Esophagus muscularis mucosa (tissue), 4 donors: ENCODE results near the gene DUSP2. TPM values are rescaled to one million over a fixed set of nuclear protein-coding genes. Genes with fewer than 3 reads are reported as not detected.

Source experiments
- DNase-seq: peaks from one replicate; pipeline ENCODE4 v3.0.0-alpha.2; 2017; ENCODE audit errors: extremely low spot score
- H3K27ac ChIP-seq, 4 donors: fragments of 200-600 bp; sonication (generic); replicated peaks in 1 of 4; 1 replicate in 3 of 4; 2 replicates in 1 of 4; pipeline ENCODE4 v1.5.1; 2016 to 2019; ENCODE audit warnings: mild to moderate bottlenecking in 1 of 4
- H3K27me3 ChIP-seq, 4 donors: fragments of 200-600 bp; sonication (generic); one replicate each; pipeline versions ENCODE4 v1.5.1 to v1.6.0; 2016 to 2019
- H3K36me3 ChIP-seq, 4 donors: fragments of 200-600 bp; sonication (generic); one replicate each; pipeline ENCODE4 v1.5.1; 2016 to 2019
- H3K4me1 ChIP-seq, 4 donors: fragments of 200-600 bp; sonication (generic); one replicate each; pipeline ENCODE4 v1.5.1; 2016 to 2019
- H3K4me3 ChIP-seq, 4 donors: fragments of 200-600 bp; sonication (generic); 1 replicate in 2 of 4; 2 replicates in 2 of 4; pipeline ENCODE4 v1.5.1; 2016 to 2019; ENCODE audit warnings: mild to moderate bottlenecking in 4 of 4, moderate library complexity in 1 of 4
- H3K9me3 ChIP-seq, 4 donors: fragments of 200-600 bp; sonication (generic); 1 replicate in 3 of 4; 2 replicates in 1 of 4; pipeline ENCODE4 v1.5.1; 2016 to 2019
- CTCF ChIP-seq, 3 experiments: fragments of 200-600 bp in 2 of 3; fragments of 450-650 bp in 1 of 3; sonication (generic) in 2 of 3; IDR thresholded peaks; one replicate each; pipeline ENCODE4 v1.5.1; 2017 to 2019; ENCODE audit warnings: antibody characterized with exemption in 3 of 3, mild to moderate bottlenecking in 2 of 3, moderate library complexity in 1 of 3
- EP300 ChIP-seq: sonication (generic); formaldehyde crosslinking; IDR thresholded peaks from one replicate; pipeline ENCODE4 v1.6.1; 2017; ENCODE audit warnings: antibody characterized with exemption
- POLR2A ChIP-seq: fragments of 450-650 bp; IDR thresholded peaks from one replicate; pipeline ENCODE4 v1.6.1; 2017; ENCODE audit warnings: antibody characterized with exemption, moderate library complexity, mild to moderate bottlenecking, low read depth
- POLR2AphosphoS5 ChIP-seq, 2 donors: sonication (generic); formaldehyde crosslinking; IDR thresholded peaks; one replicate each; pipeline ENCODE4 v1.6.1; 2017; ENCODE audit warnings: antibody characterized with exemption in 2 of 2
- WGBS: methylation state at CpG from one replicate; pipeline ENCODE4 v1.1.5; 2018; 5-methylcytosine and 5-hydroxymethylcytosine counted together
- intact Hi-C: fragments of 100-400 bp; cut with DNase I; formaldehyde crosslinking; loops from one replicate; pipeline ENCODE4 v1.15.1; 2023
- total RNA-seq, 4 donors: library from RNA; depleted of rRNA; stranded (reverse); fragments of >200 nt; gene quantifications; one replicate each; pipeline versions ENCODE4 v1.1.0 to v1.2.1, GENCODE V29; 2016

The DUSP2 gene
- total RNA-seq, 4 donors from 2014 or later, result 1.1 to 5.5 (median 1.7) TPM

- Histone ChIP-seq H3K27ac (peak overlapping the region in 2 of 4 donors; percentile 53 to 57), H3K4me1 (peaks cover 18 to 27% (median 20%) of the 10 kb centered on the region in 4 donors), H3K9me3 (peaks cover 0 to 11% (median 8%) of the 10 kb centered on the region in 4 donors), H3K36me3 (no peaks in the 10 kb centered on the region), H3K4me3 (no peak overlapping the region), H3K27me3 (peaks cover 0 to 28% (median 0%) of the 10 kb centered on the region in 4 donors)
- intact Hi-C loops, result no loop called here
- DNase-seq, result no peak
- WGBS, result 96% methylated on average over 3 of the region's 3 CpGs
- TF ChIP-seq CTCF (IDR thresholded peaks at IDR 0.05) (no peak), POLR2A (no peak), POLR2AphosphoS5 (IDR thresholded peaks at IDR 0.05) (no peak), EP300 (no peak)
These were observed 35.2 kb downstream of the DUSP2 start for GRCh38 chr2:96109931-96110511.

DNA sequence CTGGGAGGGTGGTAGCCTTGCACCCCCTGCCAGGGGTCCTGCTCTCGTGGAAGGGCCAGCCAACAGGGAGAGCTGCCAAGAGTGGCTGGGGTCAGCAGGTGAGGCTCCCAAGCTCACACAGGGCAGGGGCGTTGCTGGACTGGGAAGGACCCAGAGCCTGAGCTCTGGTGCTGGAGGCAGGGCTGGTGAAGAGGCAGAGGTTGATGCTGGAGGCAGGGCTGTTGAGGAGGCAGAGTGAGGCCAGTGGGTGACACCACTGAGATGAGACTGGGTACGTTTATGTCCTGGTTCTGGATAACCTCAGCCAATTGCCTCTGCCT, 35.9 kb downstream of the DUSP2 start:
- peak overlapping the region; percentile 23 to 57 (median 46) for H3K27ac ChIP-seq
- WGBS, result 46% methylated on average over 2 of the region's 3 CpGs

DNA sequence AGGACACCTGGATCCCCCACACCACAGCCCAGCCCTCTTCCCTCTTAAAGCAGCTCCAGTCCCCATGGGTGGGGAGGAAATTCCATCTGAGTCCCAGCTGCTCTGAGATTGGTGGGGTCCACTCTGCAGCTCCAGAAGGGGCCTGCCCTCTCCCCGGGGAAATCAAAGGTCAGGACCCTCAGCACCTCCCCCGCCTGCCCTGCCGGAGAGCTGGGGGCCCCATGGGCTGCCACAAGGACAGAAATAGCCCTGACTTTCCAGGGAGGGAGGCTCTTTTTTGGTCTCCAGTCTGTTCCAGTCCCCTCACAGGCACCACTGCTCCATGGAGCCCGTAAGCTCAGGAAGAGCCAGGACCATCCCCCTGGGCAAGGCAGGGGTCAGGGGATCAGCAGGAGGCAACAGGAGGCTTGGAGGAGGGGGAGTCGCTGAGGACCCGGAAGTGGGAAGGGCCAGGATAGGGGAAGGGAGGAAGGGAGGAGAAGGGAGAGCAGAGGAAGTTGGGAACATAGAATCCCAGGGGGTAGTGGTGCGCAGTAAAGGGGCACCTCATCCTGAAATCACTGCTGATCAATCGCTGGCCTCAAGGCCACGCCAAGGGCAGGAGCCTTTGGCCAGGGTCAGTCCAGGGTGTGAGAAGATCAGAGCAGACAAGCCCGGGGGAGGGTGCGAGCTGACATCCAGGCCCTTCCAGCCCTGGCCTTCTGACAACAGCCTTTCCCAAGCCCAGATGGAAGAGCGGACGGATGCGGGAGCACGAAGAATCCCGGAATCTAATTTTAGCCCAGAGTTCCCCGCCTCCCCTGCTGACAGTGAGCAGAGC, 36.5 kb downstream of the DUSP2 start:
- Histone ChIP-seq H3K9me3 (peaks cover 0 to 15% (median 10%) of the 10 kb centered on the region in 4 donors), H3K4me3 (peak overlapping the region in 2 of 4 donors; percentile 8 to 16), H3K27me3 (peaks cover 0 to 16% (median 0%) of the 10 kb centered on the region in 4 donors), H3K36me3 (no peaks in the 10 kb centered on the region), H3K27ac (peak overlapping the region; percentile 23 to 57 (median 46)), H3K4me1 (peaks cover 20 to 27% (median 23%) of the 10 kb centered on the region in 4 donors)
- no peak for DNase-seq
- intact Hi-C loops, result no loop called here
- no peak for TF ChIP-seq POLR2A
- TF ChIP-seq EP300, result no peak
- no peak for TF ChIP-seq CTCF (IDR thresholded peaks at IDR 0.05)
- no peak for TF ChIP-seq POLR2AphosphoS5 (IDR thresholded peaks at IDR 0.05)
- 46% methylated on average over 16 of the region's 17 CpGs for WGBS

More for the DNA sequence above, 35.9 kb downstream of the DUSP2 start:
- Histone ChIP-seq H3K4me1 (peaks cover 20 to 27% (median 21%) of the 10 kb centered on the region in 4 donors), H3K4me3 (peak overlapping the region in 1 of 4 donors; percentile 8), H3K9me3 (peaks cover 0 to 15% (median 10%) of the 10 kb centered on the region in 4 donors), H3K27me3 (peaks cover 0 to 21% (median 0%) of the 10 kb centered on the region in 4 donors), H3K36me3 (no peaks in the 10 kb centered on the region)
- intact Hi-C loops, result no loop called here
- TF ChIP-seq CTCF (IDR thresholded peaks at IDR 0.05), result no peak
- no peak for DNase-seq

DNA sequence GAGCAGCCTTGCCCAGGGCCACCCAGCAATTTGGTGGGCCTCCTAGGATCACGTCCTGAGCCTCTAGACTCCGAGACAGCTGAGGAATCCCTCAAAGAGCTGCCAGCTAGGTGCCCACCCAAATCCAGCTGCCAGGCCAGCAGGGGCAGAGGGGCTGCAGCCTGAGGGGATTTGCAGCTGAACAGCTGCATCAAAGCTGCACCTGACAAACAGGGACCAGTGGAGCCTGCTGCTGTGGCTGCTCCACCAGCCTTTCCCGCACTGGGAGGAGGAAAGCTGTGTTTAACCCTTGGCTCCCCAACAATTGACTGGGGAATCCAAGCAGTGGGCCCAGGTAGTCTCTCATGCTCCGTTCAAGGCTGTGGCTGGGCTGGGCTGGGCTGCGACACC, 37.1 kb downstream of the DUSP2 start:
- Histone ChIP-seq H3K36me3 (no peaks in the 10 kb centered on the region), H3K9me3 (peaks cover 0 to 15% (median 10%) of the 10 kb centered on the region in 4 donors), H3K4me3 (no peak overlapping the region), H3K4me1 (peaks cover 20 to 29% (median 26%) of the 10 kb centered on the region in 4 donors), H3K27ac (peak overlapping the region; percentile 23 to 57 (median 46)), H3K27me3 (peaks cover 0 to 16% (median 0%) of the 10 kb centered on the region in 4 donors)
- 87% methylated on average over 4 of the region's 5 CpGs for WGBS
- no peak for DNase-seq
- no peak for TF ChIP-seq POLR2A
- no peak for TF ChIP-seq POLR2AphosphoS5 (IDR thresholded peaks at IDR 0.05)
- no peak for TF ChIP-seq EP300
- no peak for TF ChIP-seq CTCF (IDR thresholded peaks at IDR 0.05)
- intact Hi-C loops, result no loop called here
